Uterus (tissue), 2 donors: ENCODE data around the gene ATP6V0E2.

Experiments
- POLR2A ChIP-seq, 2 donors: fragments of 450-650 bp; IDR thresholded peaks; one replicate each; pipeline ENCODE4 v1.6.1; 2016; ENCODE audit warnings: antibody characterized with exemption in 2 of 2, mild to moderate bottlenecking in 1 of 2, moderate library complexity in 1 of 2
- TF ChIP-seq, protein P1 (sequence below), 4 experiments: fragments of 200-600 bp in 2 of 4; fragments of 450-650 bp in 2 of 4; sonication (generic) in 2 of 4; IDR thresholded peaks; one replicate each; pipeline ENCODE4 v1.5.1; 2016 to 2019; ENCODE audit warnings: antibody characterized with exemption in 4 of 4, mild to moderate bottlenecking in 2 of 4, moderate library complexity in 1 of 4

DNA sequence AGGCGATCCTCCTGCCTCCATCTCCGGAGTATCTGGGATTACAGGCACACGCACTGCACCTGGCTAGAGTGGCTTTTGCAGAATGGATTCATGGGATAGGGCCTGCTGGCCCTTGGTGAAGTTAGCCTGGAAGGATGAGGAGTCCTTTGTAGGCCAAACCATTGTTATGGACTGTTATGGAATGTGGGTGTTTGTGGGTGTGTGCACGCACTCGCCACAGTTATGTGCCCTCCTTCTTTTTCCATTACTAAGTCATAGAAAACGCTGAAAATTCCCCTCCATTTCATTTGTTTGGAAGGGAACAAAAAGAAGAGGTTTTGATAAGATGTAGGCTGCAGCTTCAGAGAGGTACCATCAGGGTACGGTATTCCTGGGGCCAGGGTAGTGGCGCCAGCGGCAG is 20.6 kb upstream of the ATP6V0E2 start:
- TF ChIP-seq, protein P1, sequence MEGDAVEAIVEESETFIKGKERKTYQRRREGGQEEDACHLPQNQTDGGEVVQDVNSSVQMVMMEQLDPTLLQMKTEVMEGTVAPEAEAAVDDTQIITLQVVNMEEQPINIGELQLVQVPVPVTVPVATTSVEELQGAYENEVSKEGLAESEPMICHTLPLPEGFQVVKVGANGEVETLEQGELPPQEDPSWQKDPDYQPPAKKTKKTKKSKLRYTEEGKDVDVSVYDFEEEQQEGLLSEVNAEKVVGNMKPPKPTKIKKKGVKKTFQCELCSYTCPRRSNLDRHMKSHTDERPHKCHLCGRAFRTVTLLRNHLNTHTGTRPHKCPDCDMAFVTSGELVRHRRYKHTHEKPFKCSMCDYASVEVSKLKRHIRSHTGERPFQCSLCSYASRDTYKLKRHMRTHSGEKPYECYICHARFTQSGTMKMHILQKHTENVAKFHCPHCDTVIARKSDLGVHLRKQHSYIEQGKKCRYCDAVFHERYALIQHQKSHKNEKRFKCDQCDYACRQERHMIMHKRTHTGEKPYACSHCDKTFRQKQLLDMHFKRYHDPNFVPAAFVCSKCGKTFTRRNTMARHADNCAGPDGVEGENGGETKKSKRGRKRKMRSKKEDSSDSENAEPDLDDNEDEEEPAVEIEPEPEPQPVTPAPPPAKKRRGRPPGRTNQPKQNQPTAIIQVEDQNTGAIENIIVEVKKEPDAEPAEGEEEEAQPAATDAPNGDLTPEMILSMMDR (IDR thresholded peaks at IDR 0.05): no peak
- no peak for TF ChIP-seq POLR2A (IDR thresholded peaks at IDR 0.05)
